Stimulated activated CD8-positive, alpha-beta memory T cell treated with anti-CD3 and anti-CD28 coated beads, Interleukin-15, amount 100 ng/mL, for 24 hours (primary cell): ENCODE measurements around the gene MRM2.

ENCODE experiments used
- DNase-seq: peaks from one replicate; pipeline ENCODE4 v3.0.0-alpha.2; 2020; ENCODE audit warnings: low read depth

The MRM2 gene

GRCh38 chr7:2220506-2220905, 21.5 kb downstream of the MRM2 start:
- no peak for DNase-seq

- DNase-seq: no peak
These were observed 22.0 kb downstream of the MRM2 start for GRCh38 chr7:2220030-2220429.

- no peak for DNase-seq
These were observed 22.4 kb downstream of the MRM2 start for GRCh38 chr7:2219606-2220005.

GRCh38 chr7:2219136-2219535, 22.9 kb downstream of the MRM2 start:
- no peak for DNase-seq

- DNase-seq: no peak
These were observed 23.6 kb downstream of the MRM2 start for GRCh38 chr7:2218444-2218785.

- no peak for DNase-seq
These were observed 24.1 kb downstream of the MRM2 start for GRCh38 chr7:2217716-2218443.

GRCh38 chr7:2217206-2217605, 24.8 kb downstream of the MRM2 start:
- DNase-seq: no peak

GRCh38 chr7:2215851-2216250, 26.2 kb downstream of the MRM2 start:
- no peak for DNase-seq

- no peak for DNase-seq
These were observed 27.4 kb downstream of the MRM2 start for GRCh38 chr7:2214636-2215035.

- no peak for DNase-seq
These were observed 28.3 kb downstream of the MRM2 start for GRCh38 chr7:2213551-2214215.

- no peak for DNase-seq
These were observed 29.1 kb downstream of the MRM2 start for GRCh38 chr7:2212906-2213305.

GRCh38 chr7:2211926-2212325, 30.1 kb downstream of the MRM2 start:
- no peak for DNase-seq

- no peak for DNase-seq
These were observed 30.6 kb downstream of the MRM2 start for GRCh38 chr7:2211259-2211880.

GRCh38 chr7:2210551-2211258, 31.3 kb downstream of the MRM2 start:
- no peak for DNase-seq

GRCh38 chr7:2209961-2210323, 32.1 kb downstream of the MRM2 start:
- no peak for DNase-seq

GRCh38 chr7:2209146-2209960, 32.7 kb downstream of the MRM2 start:
- no peak for DNase-seq

- no peak for DNase-seq
These were observed 33.3 kb downstream of the MRM2 start for GRCh38 chr7:2208712-2209111.

GRCh38 chr7:2205036-2205780, 36.8 kb downstream of the MRM2 start:
- no peak for DNase-seq

- DNase-seq: no peak
These were observed 37.6 kb downstream of the MRM2 start for GRCh38 chr7:2204446-2204845.

GRCh38 chr7:2203766-2204300, 38.2 kb downstream of the MRM2 start:
- no peak for DNase-seq
